H9 (cell line): ENCODE measurements around the gene SSBP2. TPM values are rescaled to one million over a fixed set of nuclear protein-coding genes. Genes with fewer than 3 reads are reported as not detected.

ENCODE experiments used
- DNase-seq: peaks from one replicate; pipeline ENCODE4 v3.0.0-alpha.2; 2017
- H2AFZ ChIP-seq: one replicate; pipeline ENCODE4 v1.6.1; 2013; ENCODE audit warnings: mild to moderate bottlenecking, low read length, control low read depth, moderate library complexity
- H2AK5ac ChIP-seq: 2 replicates; pipeline ENCODE4 v1.6.1; 2013; ENCODE audit warnings: low read length, control low read depth, mixed read lengths; ENCODE audit not compliant: insufficient read length
- H2BK120ac ChIP-seq: one replicate; pipeline ENCODE4 v1.6.1; 2013; ENCODE audit warnings: low read depth, mild to moderate bottlenecking, low read length, control low read depth, inconsistent platforms; ENCODE audit not compliant: poor library complexity, severe bottlenecking
- H2BK12ac ChIP-seq: 2 replicates; pipeline ENCODE4 v1.6.1; 2013; ENCODE audit warnings: low read length, control low read depth, mixed read lengths, low read depth; ENCODE audit not compliant: insufficient read length
- H2BK15ac ChIP-seq: 2 replicates; pipeline ENCODE4 v1.6.1; 2013; ENCODE audit warnings: low read depth, low read length, control low read depth
- H2BK20ac ChIP-seq: one replicate; pipeline ENCODE4 v1.6.1; 2013; ENCODE audit warnings: low read depth, mild to moderate bottlenecking, low read length, control low read depth, inconsistent platforms; ENCODE audit not compliant: poor library complexity, severe bottlenecking
- H2BK5ac ChIP-seq: 2 replicates; pipeline ENCODE4 v1.6.1; 2013; ENCODE audit warnings: low read length, control low read depth, mixed read lengths; ENCODE audit not compliant: insufficient read length
- H3K14ac ChIP-seq: 2 replicates; pipeline ENCODE4 v1.6.1; 2013; ENCODE audit warnings: low read length, control low read depth; ENCODE audit not compliant: insufficient read depth
- H3K18ac ChIP-seq: 2 replicates; pipeline ENCODE4 v1.6.1; 2013; ENCODE audit warnings: low read depth, mild to moderate bottlenecking, mixed read lengths, low read length, control low read depth; ENCODE audit not compliant: insufficient read length
- H3K23ac ChIP-seq: 2 replicates; pipeline ENCODE4 v1.6.1; 2013; ENCODE audit warnings: low read length, control low read depth, mixed read lengths, low read depth; ENCODE audit not compliant: insufficient read length
- H3K23me2 ChIP-seq: 2 replicates; pipeline ENCODE4 v1.6.1; 2013; ENCODE audit warnings: low read depth, mild to moderate bottlenecking, mixed read lengths, low read length, control low read depth; ENCODE audit not compliant: insufficient read length, poor library complexity, severe bottlenecking
- H3K27ac ChIP-seq: 2 replicates; pipeline ENCODE4 v1.5.1; 2013; ENCODE audit warnings: low read length, control low read depth, mixed read lengths, low read depth; ENCODE audit not compliant: insufficient read length
- H3K27me3 ChIP-seq: 2 replicates; pipeline ENCODE4 v1.6.1; 2013; ENCODE audit warnings: low read length, control low read depth, inconsistent platforms; ENCODE audit not compliant: insufficient read depth
- H3K4ac ChIP-seq: 2 replicates; pipeline ENCODE4 v1.6.1; 2013; ENCODE audit warnings: low read depth, mild to moderate bottlenecking, control low read depth, inconsistent platforms, low read length, moderate library complexity
- H3K4me1 ChIP-seq: 2 replicates; pipeline ENCODE4 v1.6.1; 2013; ENCODE audit warnings: low read length, control low read depth, inconsistent platforms; ENCODE audit not compliant: insufficient read depth
- H3K4me2 ChIP-seq: 2 replicates; pipeline ENCODE4 v1.6.1; 2013; ENCODE audit warnings: low read length, control low read depth, mixed read lengths; ENCODE audit not compliant: insufficient read length, insufficient read depth
- H3K56ac ChIP-seq: 2 replicates; pipeline ENCODE4 v1.6.1; 2013; ENCODE audit warnings: low read depth, mild to moderate bottlenecking, mixed read lengths, low read length, control low read depth; ENCODE audit not compliant: insufficient read length
- H3K79me1 ChIP-seq: 2 replicates; pipeline ENCODE4 v1.6.1; 2013; ENCODE audit warnings: low read depth, mild to moderate bottlenecking, moderate library complexity, low read length, control low read depth, inconsistent platforms; ENCODE audit not compliant: insufficient read depth, poor library complexity, severe bottlenecking
- H3K79me2 ChIP-seq: 2 replicates; pipeline ENCODE4 v1.6.1; 2013; ENCODE audit warnings: low read length, control low read depth, inconsistent platforms; ENCODE audit not compliant: insufficient read depth
- H3K9ac ChIP-seq: 2 replicates; pipeline ENCODE4 v1.6.1; 2013; ENCODE audit warnings: low read length, control low read depth, mixed read lengths; ENCODE audit not compliant: insufficient read length; ENCODE audit errors: extremely low read depth
- H3K9me3 ChIP-seq: one replicate; pipeline ENCODE4 v1.6.1; 2013; ENCODE audit warnings: low read depth, low read length, inconsistent platforms; ENCODE audit not compliant: control insufficient read depth
- H3T11ph ChIP-seq: one replicate; pipeline ENCODE4 v1.6.1; 2013; ENCODE audit warnings: mild to moderate bottlenecking, low read length, control low read depth, inconsistent platforms
- H4K20me1 ChIP-seq: one replicate; pipeline ENCODE4 v1.6.1; 2013; ENCODE audit not compliant: control insufficient read depth, insufficient read length, insufficient read depth
- H4K5ac ChIP-seq: 2 replicates; pipeline ENCODE4 v1.6.1; 2013; ENCODE audit warnings: low read depth, mild to moderate bottlenecking, mixed read lengths, low read length, control low read depth; ENCODE audit not compliant: insufficient read length
- H4K8ac ChIP-seq: replicated peaks from 2 replicates; pipeline ENCODE4 v1.6.1; 2013; ENCODE audit warnings: low read length, control low read depth, mixed read lengths, low read depth; ENCODE audit not compliant: insufficient read length
- H4K91ac ChIP-seq: 2 replicates; pipeline ENCODE4 v1.6.1; 2013; ENCODE audit warnings: low read depth, mild to moderate bottlenecking, moderate library complexity, mixed read lengths, low read length, control low read depth; ENCODE audit not compliant: insufficient read length
- H3K27ac Mint-ChIP-seq, 3 experiments: 2 replicates in 2 of 3; 3 replicates in 1 of 3; pipeline ENCODE4 v1.8.0; 2020 to 2021; ENCODE audit warnings: mixed read lengths in 3 of 3, mild to moderate bottlenecking in 1 of 3, moderate library complexity in 1 of 3
- H3K27me3 Mint-ChIP-seq: 2 replicates; pipeline ENCODE4 v1.8.0; 2021; ENCODE audit warnings: low read depth, mild to moderate bottlenecking, moderate library complexity, mixed read lengths
- H3K36me3 Mint-ChIP-seq, 3 experiments: 2 replicates in 2 of 3; 3 replicates in 1 of 3; pipeline ENCODE4 v1.8.0; 2020 to 2021; ENCODE audit warnings: low read depth in 3 of 3, mixed read lengths in 3 of 3; ENCODE audit not compliant: insufficient read depth in 1 of 3
- H3K4me1 Mint-ChIP-seq, 2 experiments: 2 replicates each; pipeline ENCODE4 v1.8.0; 2020; ENCODE audit warnings: mixed read lengths in 2 of 2
- H3K4me3 Mint-ChIP-seq, 2 experiments: 2 replicates in 1 of 2; 3 replicates in 1 of 2; pipeline ENCODE4 v1.8.0; 2020 to 2021; ENCODE audit warnings: mild to moderate bottlenecking in 2 of 2, mixed read lengths in 2 of 2, moderate library complexity in 1 of 2
- H3K9me3 Mint-ChIP-seq, 2 experiments: 2 replicates in 1 of 2; 3 replicates in 1 of 2; pipeline ENCODE4 v1.8.0; 2020; ENCODE audit warnings: mild to moderate bottlenecking in 2 of 2, mixed read lengths in 2 of 2, moderate library complexity in 1 of 2
- CTCF ChIP-seq: fragments of 200-600 bp; sonication (generic); conservative IDR thresholded peaks from 3 replicates; pipeline ENCODE4 v1.8.0; 2021; ENCODE audit warnings: antibody characterized with exemption, mild to moderate bottlenecking
- WGBS: extraction: QIAGEN DNeasy Blood & Tissue Kit; methylation state at CpG from one replicate; pipeline ENCODE4 v1.1.7; 2013; ENCODE audit warnings: missing lambda C conversion rate, low lambda C conversion rate, mixed read lengths; ENCODE audit not compliant: insufficient read length; ENCODE audit errors: extremely low coverage; 5-methylcytosine and 5-hydroxymethylcytosine counted together
- total RNA-seq: library from RNA; stranded (reverse); gene quantifications from 2 replicates; pipeline ENCODE4 v1.2.1, GENCODE V29; 2021

SSBP2 gene
- total RNA-seq, 1 experiment from 2014 or later: 35.6 TPM

- H3K79me1 ChIP-seq: no peaks in the 10 kb centered on the region
- H4K20me1 ChIP-seq: no peaks in the 10 kb centered on the region
- H3K4ac ChIP-seq: no peak overlapping the region
- H2BK120ac ChIP-seq: no peak overlapping the region
- peak overlapping the region; percentile 27 to 93 (median 83); a peak in 6 of 7 replicates for H3K27ac Mint-ChIP-seq
- no peak for DNase-seq
- no peak overlapping the region for H2AFZ ChIP-seq
- no peak overlapping the region for H4K91ac ChIP-seq
- WGBS: no CpG with 5 or more reads among the region's 6 CpGs
- TF ChIP-seq CTCF: no peak
- no peaks in the 10 kb centered on the region for H3K23me2 ChIP-seq
- no peak overlapping the region for H3K23ac ChIP-seq
- peak overlapping the region; percentile 65 for H4K5ac ChIP-seq
- no peak overlapping the region for H2AK5ac ChIP-seq
- H3K18ac ChIP-seq: peak overlapping the region; percentile 25
- H2BK20ac ChIP-seq: no peak overlapping the region
- H3K9me3 Mint-ChIP-seq: peaks cover 27 to 30% of the 10 kb centered on the region in 2 experiments
- no peaks in the 10 kb centered on the region for H3K79me2 ChIP-seq
- H3T11ph ChIP-seq: no peak overlapping the region
- H2BK5ac ChIP-seq: peak overlapping the region; percentile 35
- H3K9me3 ChIP-seq: no peaks in the 10 kb centered on the region
- peaks cover 6% of the 10 kb centered on the region; the same call in 1 of the 2 replicates for H3K4me1 ChIP-seq
- no peak overlapping the region for H2BK12ac ChIP-seq
- H4K8ac ChIP-seq: no peak overlapping the region
- H3K14ac ChIP-seq: no peak overlapping the region
- no peak overlapping the region for H3K4me3 Mint-ChIP-seq
- no peak overlapping the region for H2BK15ac ChIP-seq
- peak overlapping the region; percentile 60 for H3K27ac ChIP-seq
- no peak overlapping the region for H3K4me2 ChIP-seq
- H3K27me3 ChIP-seq: no peaks in the 10 kb centered on the region
- H3K27me3 Mint-ChIP-seq: no peaks in the 10 kb centered on the region
- H3K56ac ChIP-seq: no peak overlapping the region
- H3K36me3 Mint-ChIP-seq: peaks cover 22 to 46% (median 30%) of the 10 kb centered on the region in 3 experiments
- peaks cover 17 to 18% of the 10 kb centered on the region in 2 experiments for H3K4me1 Mint-ChIP-seq
- H3K9ac ChIP-seq: no peak overlapping the region
Measured at GRCh38 chr5:81590498-81591384, 160.2 kb downstream of the SSBP2 start.
